HG02623 (cell line): Measurements from ENCODE around the gene AFDN.
"Not testable (repeated sequence)": the region's sequence is repeated elsewhere in the genome, so short reads cannot be mapped to it uniquely, and the experiment has no call there.

Experiments
- ATAC-seq: cut with Tn5 transposase; IDR thresholded peaks from one replicate; pipeline ENCODE4 v1.9.1; 2021; ENCODE audit warnings: moderate library complexity; ENCODE audit not compliant: unreplicated experiment

AFDN gene

DNA sequence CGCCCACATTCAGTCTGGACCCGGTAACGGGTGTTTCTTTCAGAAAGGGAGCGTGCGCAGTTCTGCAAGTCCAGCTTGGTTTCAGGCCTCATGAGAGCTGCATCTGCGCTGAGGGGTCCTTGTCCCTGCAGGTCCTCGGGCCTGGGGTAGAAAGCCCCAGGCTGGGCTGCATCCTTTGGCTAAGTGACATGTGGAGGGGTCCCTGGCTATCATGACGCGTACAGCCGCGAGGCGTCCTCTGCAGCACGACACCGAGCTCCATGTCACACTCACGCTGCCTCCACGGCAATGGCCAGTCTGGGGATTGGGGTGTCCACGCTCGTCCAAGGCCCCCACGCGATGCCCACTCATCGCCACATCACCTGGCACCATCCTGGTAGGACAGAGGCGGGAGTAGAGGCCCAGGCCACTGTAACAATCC is 169.0 kb downstream of the AFDN start:
- ATAC-seq: no peak

DNA sequence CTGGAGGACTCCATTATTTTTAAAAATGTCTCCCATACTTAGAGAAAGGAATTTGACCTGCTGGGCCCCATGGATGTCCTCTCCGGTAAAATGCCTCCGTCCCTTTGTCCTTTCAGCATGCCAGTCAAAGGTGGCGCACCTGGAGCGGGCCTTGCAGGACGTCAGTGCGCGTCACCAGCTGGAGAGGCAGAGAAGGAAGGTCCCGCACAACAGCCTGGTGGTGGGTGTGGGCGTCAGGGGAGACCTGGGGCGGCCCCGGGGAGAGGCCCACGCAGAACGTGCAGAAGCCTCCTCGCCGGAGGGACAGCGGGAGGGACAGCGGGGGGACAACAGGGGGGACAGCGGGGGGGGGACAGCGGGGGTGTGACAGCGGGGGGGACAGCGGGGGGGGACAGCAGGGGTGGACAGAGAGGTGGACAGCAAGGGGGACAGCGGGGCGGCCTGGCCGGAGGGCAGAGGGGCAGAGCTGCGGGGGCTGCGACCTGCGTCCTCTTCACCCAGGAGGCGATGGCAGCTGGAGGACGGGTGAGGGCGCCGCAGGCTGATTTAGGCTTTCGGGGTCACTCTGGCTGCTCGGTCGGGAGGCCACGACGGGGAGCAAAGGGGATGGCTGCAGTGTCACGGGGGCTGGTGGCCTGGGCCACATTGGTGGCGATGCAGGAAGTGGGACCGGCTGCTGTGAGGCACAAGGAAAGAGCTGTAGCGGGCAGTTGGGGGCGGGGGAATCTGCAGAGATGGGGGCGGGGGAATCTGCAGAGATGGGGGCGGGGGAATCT is 169.9 kb downstream of the AFDN start:
- no peak for ATAC-seq

DNA sequence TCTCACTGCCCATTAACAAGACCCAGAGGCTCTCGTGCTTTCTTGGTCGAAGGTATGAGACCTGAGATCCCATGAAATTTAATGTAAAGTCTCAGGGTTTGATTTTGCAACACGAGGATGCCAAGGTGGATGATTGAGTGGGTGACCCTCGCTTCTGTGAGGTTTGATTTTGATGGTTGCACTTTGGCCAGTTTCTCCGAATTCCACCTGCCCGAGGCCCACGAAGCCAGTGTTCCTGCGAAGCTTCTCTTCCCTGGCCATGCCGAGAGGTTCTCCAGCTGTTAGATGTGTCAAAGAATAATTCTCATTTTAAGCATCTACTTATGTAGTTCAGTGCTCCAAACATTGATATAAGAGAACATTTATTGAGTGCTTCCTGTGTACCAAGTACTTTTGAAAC is 170.9 kb downstream of the AFDN start, which contains the start of gene KIF25:
Gene KIF25 (plus strand): TSS at position 30 of the 400 bp plus-strand sequence. CDS start 31,915 bp downstream, outside the sequence.
- ATAC-seq: no peak

DNA sequence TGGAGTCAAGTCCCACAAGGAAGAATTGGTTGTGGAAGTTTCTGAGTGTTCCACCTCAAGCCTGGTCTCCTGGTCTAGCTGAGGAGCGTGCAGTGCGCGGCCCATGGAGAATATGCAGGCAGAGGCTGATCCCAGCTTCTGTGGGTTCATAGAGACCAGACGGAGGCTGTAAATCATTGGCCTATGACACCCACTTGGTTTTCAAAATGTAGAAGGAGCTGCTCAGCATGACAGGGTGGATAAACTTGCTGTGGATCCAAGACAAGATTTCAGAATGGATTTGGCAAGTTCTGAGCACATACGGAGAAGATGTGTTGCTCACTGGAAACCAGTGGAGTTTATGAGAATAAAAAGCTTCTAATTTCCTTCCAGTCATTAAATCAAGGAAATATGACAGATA is 171.5 kb downstream of the AFDN start:
- ATAC-seq: no peak

GRCh38 chr6:168000198-168001028 is 173.7 kb downstream of the AFDN start:
- no peak for ATAC-seq

- no peak for ATAC-seq
These were observed 174.3 kb downstream of the AFDN start for GRCh38 chr6:168001029-168001332.

- not testable (repeated sequence) for ATAC-seq
These were observed 174.8 kb downstream of the AFDN start for GRCh38 chr6:168001514-168001913.

- no peak for ATAC-seq
These were observed 176.1 kb downstream of the AFDN start for GRCh38 chr6:168002804-168003203.

DNA sequence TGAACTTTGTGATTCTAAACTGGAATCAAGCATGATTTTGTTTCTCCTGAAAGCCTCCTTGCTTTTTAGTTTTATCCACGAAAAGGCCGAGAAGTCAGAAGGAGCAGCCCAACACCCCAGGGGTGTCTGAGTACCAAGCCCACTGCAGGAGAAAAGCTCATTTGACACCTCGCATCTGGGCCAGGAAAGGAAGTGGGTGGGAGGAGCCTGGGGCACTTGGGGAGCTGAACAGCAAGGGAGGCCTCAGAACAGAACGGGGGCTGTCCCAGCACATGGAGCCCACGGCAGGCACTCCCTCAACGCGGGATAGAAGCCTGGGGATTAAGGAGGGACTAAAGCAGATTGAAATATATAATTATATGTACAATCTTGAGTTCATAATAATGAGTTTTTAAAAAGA is 177.3 kb downstream of the AFDN start:
- no peak for ATAC-seq

DNA sequence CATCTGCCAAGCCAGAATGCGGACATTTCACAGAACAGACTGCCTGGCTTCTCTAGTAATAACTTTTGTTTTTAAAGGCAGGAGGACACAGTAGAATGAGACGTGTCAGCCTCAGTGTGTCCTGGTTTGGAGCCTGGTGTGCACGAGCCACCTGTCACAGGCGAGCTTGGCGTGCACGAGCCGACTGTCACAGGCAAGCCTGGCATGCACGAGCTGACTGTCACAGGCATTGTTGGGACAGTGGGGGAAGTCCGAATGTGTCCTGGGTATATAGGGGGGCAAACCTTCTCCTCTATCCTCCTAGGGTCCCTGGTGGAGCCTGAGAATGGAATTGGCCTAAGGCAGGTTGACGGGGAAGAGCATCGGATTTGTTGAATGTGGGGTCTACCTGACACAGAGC is 178.2 kb downstream of the AFDN start:
- ATAC-seq: no peak

DNA sequence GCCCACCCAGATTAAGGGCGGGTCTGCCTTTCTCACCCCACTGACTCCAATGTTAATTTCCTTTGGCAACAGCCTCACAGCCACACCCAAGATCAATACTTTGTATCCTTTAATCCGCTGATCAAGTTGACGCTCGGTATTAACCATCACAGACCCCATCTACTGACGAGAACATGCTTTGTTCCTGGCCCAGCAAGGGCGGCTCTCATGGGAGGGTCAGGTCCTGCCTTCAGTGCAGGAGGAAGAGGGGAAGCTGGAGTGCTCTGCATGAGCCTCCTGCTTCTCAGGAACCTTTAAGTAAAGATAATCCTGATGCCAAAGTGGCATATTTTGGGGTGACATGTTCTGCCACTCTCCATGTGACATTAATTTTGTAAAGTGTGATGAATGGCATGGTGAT is 179.1 kb downstream of the AFDN start:
- ATAC-seq: no peak

DNA sequence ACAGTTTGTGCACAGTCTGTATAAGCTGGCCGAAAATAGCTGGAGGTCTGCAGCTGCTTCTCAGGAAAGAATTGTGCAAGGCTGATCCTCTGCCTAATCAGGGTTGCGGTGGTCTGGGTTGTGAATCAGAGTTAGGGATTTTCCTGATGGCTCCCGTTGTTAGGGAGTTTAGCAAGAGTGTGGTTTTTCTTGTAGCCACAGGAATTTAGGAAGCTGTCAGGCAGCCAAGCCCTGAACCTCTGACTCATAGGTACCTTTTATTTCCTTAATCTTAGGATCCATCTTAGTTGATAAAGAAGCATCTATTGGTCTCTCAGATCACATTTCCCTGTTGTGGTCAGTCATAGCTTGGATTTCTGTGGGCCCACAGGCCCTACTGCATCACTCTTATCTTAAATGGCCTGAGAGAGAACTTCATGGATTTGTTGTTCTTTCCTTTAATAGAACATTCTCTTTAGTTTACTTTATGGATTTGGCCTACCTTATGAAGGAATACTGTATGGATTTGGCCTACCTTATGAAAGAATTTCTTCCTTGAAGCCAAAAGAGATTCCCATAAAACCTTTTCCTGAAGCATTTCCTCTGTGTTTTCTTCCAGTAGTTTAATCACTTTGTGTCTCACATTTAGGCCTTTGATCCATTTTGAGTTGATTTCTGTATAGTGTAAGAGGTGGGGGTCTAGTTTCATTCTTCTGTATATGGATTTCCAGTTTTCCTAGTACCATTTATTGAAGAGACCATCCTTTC is 181.1 kb downstream of the AFDN start:
- ATAC-seq: no peak

DNA sequence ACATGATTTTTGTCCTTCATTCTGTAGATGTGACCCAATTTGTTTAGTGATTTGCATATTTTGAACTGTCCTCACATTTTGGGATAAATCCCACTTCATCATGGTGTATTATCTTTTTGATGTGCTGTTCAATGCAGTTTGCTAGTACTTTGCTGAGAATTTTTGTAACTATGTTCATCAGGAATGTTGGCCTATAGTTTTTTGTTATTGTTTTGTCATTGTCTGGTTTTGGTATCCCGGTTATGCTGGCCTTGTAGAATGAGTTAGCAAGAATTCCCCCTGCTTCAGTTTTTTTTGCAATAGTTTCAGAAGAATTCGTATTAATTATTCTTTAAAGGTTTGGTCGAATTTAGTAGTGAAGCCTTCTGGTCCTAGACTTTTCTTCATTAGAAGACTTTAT is 182.6 kb downstream of the AFDN start:
- no peak for ATAC-seq

GRCh38 chr6:168011291-168011690 is 184.6 kb downstream of the AFDN start:
- no peak for ATAC-seq

GRCh38 chr6:168012431-168013249 is 185.9 kb downstream of the AFDN start:
- no peak for ATAC-seq

DNA sequence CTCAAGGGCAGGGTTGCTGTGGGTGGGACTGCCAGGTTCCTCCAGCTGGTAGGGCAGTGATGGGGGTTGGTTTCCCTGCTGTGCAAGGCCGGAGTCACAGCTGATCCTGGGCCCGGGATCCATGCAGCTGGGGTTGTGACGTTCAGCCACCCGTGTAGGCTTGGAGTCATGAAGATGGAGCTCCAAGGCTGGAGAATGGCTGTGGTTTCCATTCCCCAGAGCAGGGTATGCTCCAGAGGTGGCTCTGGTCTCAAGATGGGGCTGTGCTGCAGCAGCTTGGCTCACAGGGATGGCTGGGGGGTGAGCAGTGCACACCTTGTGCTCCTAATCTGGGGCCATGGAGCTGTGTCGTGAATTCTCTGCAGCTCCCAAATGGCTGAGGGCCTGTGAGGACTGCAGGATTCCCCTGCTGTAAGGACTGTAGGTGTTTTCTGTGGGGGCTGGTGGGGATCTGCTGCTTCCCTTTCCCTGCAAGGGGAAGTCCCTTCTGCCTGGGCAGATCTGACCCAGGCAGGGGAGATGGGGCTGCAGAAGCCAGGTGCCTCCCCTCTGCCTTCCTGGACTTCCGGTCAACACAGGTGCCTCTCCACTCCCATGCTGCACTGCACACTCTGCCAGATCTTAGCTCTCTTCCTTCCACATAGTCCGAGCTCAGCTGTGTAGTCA is 186.7 kb downstream of the AFDN start:
- ATAC-seq: no peak

GRCh38 chr6:168014428-168014827 is 187.7 kb downstream of the AFDN start:
- no peak for ATAC-seq

GRCh38 chr6:168015009-168015408 is 188.3 kb downstream of the AFDN start:
- no peak for ATAC-seq

DNA sequence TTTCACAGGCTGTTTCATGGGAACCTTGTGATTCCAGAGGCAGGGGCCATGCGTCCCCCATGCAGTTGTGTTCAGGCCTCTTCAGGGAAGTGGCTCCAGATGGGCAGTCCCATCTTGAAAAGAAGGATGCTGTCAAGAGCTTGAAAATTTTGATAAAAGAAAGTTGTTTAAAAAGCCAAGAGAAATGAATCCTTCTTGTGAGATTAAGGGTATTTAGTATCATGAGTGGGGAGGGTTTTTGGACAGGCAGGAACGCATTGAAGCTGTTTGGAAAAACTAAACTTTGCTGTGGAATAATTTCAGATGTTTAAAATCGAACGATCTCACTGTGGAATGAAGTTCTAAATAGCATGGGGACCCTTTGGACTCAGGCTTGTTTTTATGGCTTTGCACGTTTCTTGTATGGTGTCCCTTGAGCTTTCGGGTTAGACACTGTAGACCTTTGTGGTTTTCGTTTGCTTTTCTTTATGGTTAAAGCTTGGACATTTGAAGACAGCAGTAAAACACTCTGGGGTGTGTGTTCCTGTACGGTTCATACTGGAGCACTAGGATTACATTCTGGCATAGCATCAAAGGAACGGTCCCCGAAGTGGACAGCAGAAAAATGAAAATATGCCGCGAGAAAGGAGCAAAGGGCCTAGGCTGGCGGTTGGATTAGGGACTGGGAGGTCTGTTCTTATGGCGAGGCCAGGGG is 188.9 kb downstream of the AFDN start:
- no peak for ATAC-seq

DNA sequence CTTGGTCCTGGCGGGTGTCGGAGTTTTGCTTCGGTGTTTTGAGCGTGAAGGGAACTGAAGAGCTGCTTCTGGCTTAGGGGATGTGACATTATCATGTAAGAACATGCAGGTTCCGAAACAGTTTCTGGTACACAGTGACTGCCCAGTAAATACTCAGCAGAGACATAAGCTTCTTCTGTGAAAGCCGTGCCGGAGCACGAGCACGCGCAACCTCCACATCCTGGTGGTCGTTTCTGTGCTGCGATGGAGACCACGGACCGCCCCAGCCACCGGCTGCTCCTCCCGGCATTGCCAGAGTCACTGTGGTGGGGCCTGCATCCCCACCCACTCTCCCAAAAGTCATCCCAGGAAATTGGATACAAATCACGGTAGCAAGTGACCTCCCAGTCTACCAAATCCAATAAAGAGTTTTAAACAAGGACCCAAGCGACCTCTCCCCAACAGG is 189.5 kb downstream of the AFDN start:
- no peak for ATAC-seq
